Vagina (tissue), 2 donors: ENCODE results near the gene PRR23A. TPM values are rescaled to one million over a fixed set of nuclear protein-coding genes. Genes with fewer than 3 reads are reported as not detected.

Experiments
- DNase-seq, 2 donors: peaks; one replicate each; pipeline ENCODE4 v3.0.0-alpha.2; 2017; ENCODE audit errors: extremely low spot score in 2 of 2
- H3K27ac ChIP-seq: fragments of 200-600 bp; sonication (generic); one replicate; pipeline ENCODE4 v1.5.1; 2019
- H3K27me3 ChIP-seq: fragments of 200-600 bp; sonication (generic); one replicate; pipeline ENCODE4 v1.5.1; 2019
- H3K36me3 ChIP-seq, 2 donors: fragments of 200-600 bp; sonication (generic); one replicate each; pipeline ENCODE4 v1.5.1; 2017 to 2019
- H3K4me1 ChIP-seq: fragments of 200-600 bp; sonication (generic); one replicate; pipeline ENCODE4 v1.5.1; 2019
- H3K4me3 ChIP-seq, 2 donors: fragments of 200-600 bp; sonication (generic); 1 replicate in 1 of 2; 2 replicates in 1 of 2; pipeline ENCODE4 v1.5.1; 2016 to 2019
- H3K9me3 ChIP-seq: fragments of 200-600 bp; sonication (generic); one replicate; pipeline ENCODE4 v1.5.1; 2019
- CTCF ChIP-seq, 3 experiments: fragments of 450-650 bp in 2 of 3; fragments of 200-600 bp in 1 of 3; sonication (generic) in 1 of 3; IDR thresholded peaks; one replicate each; pipeline ENCODE4 v1.5.1; 2017 to 2019; ENCODE audit warnings: antibody characterized with exemption in 3 of 3, mild to moderate bottlenecking in 2 of 3, moderate library complexity in 2 of 3
- POLR2A ChIP-seq, 2 donors: fragments of 450-650 bp; IDR thresholded peaks; one replicate each; pipeline ENCODE4 v1.6.1; 2017; ENCODE audit warnings: antibody characterized with exemption in 2 of 2, mild to moderate bottlenecking in 2 of 2, moderate library complexity in 2 of 2
- POLR2AphosphoS5 ChIP-seq, 2 donors: sonication (generic); formaldehyde crosslinking; IDR thresholded peaks; one replicate each; pipeline ENCODE4 v1.9.0; 2017; ENCODE audit warnings: antibody characterized with exemption in 2 of 2, mild to moderate bottlenecking in 2 of 2, low read depth in 1 of 2; ENCODE audit not compliant: insufficient read depth in 1 of 2
- intact Hi-C: fragments of 100-400 bp; cut with DNase I; formaldehyde crosslinking; loops from one replicate; pipeline ENCODE4 v1.15.1; 2023
- total RNA-seq: library from RNA; depleted of rRNA; stranded (reverse); fragments of >200 nt; gene quantifications from one replicate; pipeline ENCODE4 v1.2.3, GENCODE V29; 2016

The PRR23A gene
- total RNA-seq, 1 donor from 2014 or later = not detected

- no peak for TF ChIP-seq POLR2A (IDR thresholded peaks at IDR 0.05)
- TF ChIP-seq CTCF (IDR thresholded peaks at IDR 0.05) = no peak
- no peak for TF ChIP-seq POLR2AphosphoS5 (IDR thresholded peaks at IDR 0.05; ENCODE audit: insufficient read depth in 1 of 2, low read depth in 1 of 2)
- intact Hi-C loops = no loop called here
- no peak for DNase-seq
These were observed 14.2 kb upstream of the PRR23A start for GRCh38 chr3:139020036-139020867.

GRCh38 chr3:139016430-139017048, 10.5 kb upstream of the PRR23A start:
- no peaks in the 10 kb centered on the region for H3K9me3 ChIP-seq
- no peak for TF ChIP-seq POLR2A (IDR thresholded peaks at IDR 0.05)
- TF ChIP-seq CTCF (IDR thresholded peaks at IDR 0.05) = no peak
- TF ChIP-seq POLR2AphosphoS5 (IDR thresholded peaks at IDR 0.05; ENCODE audit: insufficient read depth in 1 of 2, low read depth in 1 of 2) = no peak
- no peak overlapping the region for H3K27ac ChIP-seq
- intact Hi-C loops = no loop called here
- no peak overlapping the region for H3K4me3 ChIP-seq
- H3K4me1 ChIP-seq = no peaks in the 10 kb centered on the region
- no peaks in the 10 kb centered on the region for H3K36me3 ChIP-seq
- no peak for DNase-seq
- no peaks in the 10 kb centered on the region for H3K27me3 ChIP-seq

More at GRCh38 chr3:139020036-139020867, 14.2 kb upstream of the PRR23A start:
- Histone ChIP-seq H3K4me3 (no peak overlapping the region), H3K9me3 (no peaks in the 10 kb centered on the region), H3K4me1 (no peaks in the 10 kb centered on the region), H3K36me3 (no peaks in the 10 kb centered on the region), H3K27me3 (no peaks in the 10 kb centered on the region), H3K27ac (no peak overlapping the region)

- H3K9me3 ChIP-seq = no peaks in the 10 kb centered on the region
- DNase-seq = no peak
- H3K4me1 ChIP-seq = no peaks in the 10 kb centered on the region
- no peak for TF ChIP-seq CTCF (IDR thresholded peaks at IDR 0.05)
- no peak for TF ChIP-seq POLR2A (IDR thresholded peaks at IDR 0.05)
- TF ChIP-seq POLR2AphosphoS5 (IDR thresholded peaks at IDR 0.05; ENCODE audit: insufficient read depth in 1 of 2, low read depth in 1 of 2) = no peak
- no peaks in the 10 kb centered on the region for H3K27me3 ChIP-seq
- H3K36me3 ChIP-seq = no peaks in the 10 kb centered on the region
- H3K27ac ChIP-seq = no peak overlapping the region
- H3K4me3 ChIP-seq = no peak overlapping the region
- intact Hi-C loops = no loop called here
These were observed 593 bp downstream of the PRR23A start for GRCh38 chr3:139005356-139005993.

GRCh38 chr3:138995706-138996105, 10.4 kb downstream of the PRR23A start:
- H3K4me1 ChIP-seq = no peaks in the 10 kb centered on the region
- intact Hi-C loops = no loop called here
- DNase-seq = no peak
- no peaks in the 10 kb centered on the region for H3K27me3 ChIP-seq
- no peak overlapping the region for H3K4me3 ChIP-seq
- TF ChIP-seq POLR2AphosphoS5 (IDR thresholded peaks at IDR 0.05; ENCODE audit: insufficient read depth in 1 of 2, low read depth in 1 of 2) (no peak), POLR2A (IDR thresholded peaks at IDR 0.05) (no peak)
- H3K9me3 ChIP-seq = no peaks in the 10 kb centered on the region
- H3K27ac ChIP-seq = no peak overlapping the region
- H3K36me3 ChIP-seq = no peaks in the 10 kb centered on the region

GRCh38 chr3:138987181-138987580, 18.9 kb downstream of the PRR23A start:
- Histone ChIP-seq H3K27ac (no peak overlapping the region), H3K36me3 (no peaks in the 10 kb centered on the region), H3K9me3 (no peaks in the 10 kb centered on the region), H3K27me3 (no peaks in the 10 kb centered on the region), H3K4me3 (no peak overlapping the region), H3K4me1 (no peaks in the 10 kb centered on the region)
- TF ChIP-seq POLR2A (IDR thresholded peaks at IDR 0.05) (no peak), POLR2AphosphoS5 (IDR thresholded peaks at IDR 0.05; ENCODE audit: insufficient read depth in 1 of 2, low read depth in 1 of 2) (no peak), CTCF (IDR thresholded peaks at IDR 0.05) (no peak)
- DNase-seq = no peak
- intact Hi-C loops = no loop called here
